NCI-H774 (cell line): ENCODE results near the gene TKTL1.

Experiments
- DNase-seq: peaks from one replicate; lab custom pipeline; 2025; lab: John Stamatoyannopoulos, UW

TKTL1 gene

GRCh38 chrX:154378059-154378798, 82.6 kb downstream of the TKTL1 start:
- DNase-seq, result peak; percentile 18

GRCh38 chrX:154378799-154379568, 83.4 kb downstream of the TKTL1 start, which contains the start of gene EMD:
EMD (plus strand) TSS chrX:154379295; CDS start chrX:154379485, 190 bp downstream.
- DNase-seq, result peak; percentile 100

GRCh38 chrX:154379569-154379951, 84.0 kb downstream of the TKTL1 start:
- no peak for DNase-seq
